Fibroblast of pulmonary artery (primary cell): Measurements from ENCODE around the gene TMX3.
A peak's percentile ranks its signal among the peaks of the same experiment; 100 is the strongest.

Source experiments
- DNase-seq: peaks from one replicate; pipeline ENCODE4 v3.0.0-alpha.2; 2010; ENCODE audit warnings: low read depth
- H3K4me3 ChIP-seq: replicated peaks from 2 replicates; pipeline ENCODE4 v1.5.1; 2011; ENCODE audit warnings: low read depth, mild to moderate bottlenecking, control low read depth, low read length, moderate library complexity
- CTCF ChIP-seq: IDR thresholded peaks from 2 replicates; pipeline ENCODE4 v1.5.1; 2011; ENCODE audit warnings: mild to moderate bottlenecking, control low read depth, low read length, inconsistent platforms; ENCODE audit errors: missing control alignments

TMX3 gene

GRCh38 chr18:68699043-68699442, 15.9 kb downstream of the TMX3 start:
- no peak for TF ChIP-seq CTCF
- peak; percentile 64 for DNase-seq
- no peak overlapping the region for H3K4me3 ChIP-seq

- no peak for TF ChIP-seq CTCF
- no peak overlapping the region for H3K4me3 ChIP-seq
- DNase-seq, result no peak
These were observed 18.0 kb downstream of the TMX3 start for GRCh38 chr18:68696937-68697336.

- DNase-seq, result no peak
- no peak for TF ChIP-seq CTCF
- H3K4me3 ChIP-seq, result no peak overlapping the region
These were observed 20.6 kb downstream of the TMX3 start for GRCh38 chr18:68694316-68694715.

GRCh38 chr18:68693091-68693815, 21.7 kb downstream of the TMX3 start:
- H3K4me3 ChIP-seq, result no peak overlapping the region
- no peak for DNase-seq
- no peak for TF ChIP-seq CTCF

- no peak for TF ChIP-seq CTCF
- no peak overlapping the region for H3K4me3 ChIP-seq
- DNase-seq, result peak; percentile 70
These were observed 35.4 kb downstream of the TMX3 start for GRCh38 chr18:68679528-68679927.

GRCh38 chr18:68676913-68677312, 38.0 kb downstream of the TMX3 start:
- DNase-seq, result peak; percentile 31

More at GRCh38 chr18:68676913-68677312, 38.0 kb downstream of the TMX3 start:
- no peak overlapping the region for H3K4me3 ChIP-seq
- no peak for TF ChIP-seq CTCF
